SK-N-MC (cell line): ENCODE measurements around the gene PDIA4.
"Not testable (repeated sequence)": the region's sequence is repeated elsewhere in the genome, so short reads cannot be mapped to it uniquely, and the experiment has no call there.

Experiments
- DNase-seq: peaks from one replicate; pipeline ENCODE4 v3.0.0-alpha.2; 2011; ENCODE audit warnings: low read depth, low spot score
- H3K27ac ChIP-seq: fragments of 200-600 bp; sonication (generic); 2 replicates; pipeline ENCODE4 v1.5.1; 2016; ENCODE audit warnings: mixed run types
- H3K36me3 ChIP-seq: fragments of 200-600 bp; sonication (generic); 2 replicates; pipeline ENCODE4 v1.6.1; 2017; ENCODE audit warnings: antibody characterized with exemption, low read length, mixed read lengths; ENCODE audit not compliant: insufficient read depth
- H3K4me3 ChIP-seq: fragments of 200-600 bp; sonication (generic); 2 replicates; pipeline ENCODE4 v1.5.1; 2016
- H3K9ac ChIP-seq: fragments of 200-600 bp; sonication (generic); 2 replicates; pipeline ENCODE4 v1.8.0; 2017; ENCODE audit warnings: mixed run types, mixed read lengths; ENCODE audit not compliant: insufficient read length
- H3K9me3 ChIP-seq: fragments of 200-600 bp; sonication (generic); 2 replicates; pipeline ENCODE4 v1.6.1; 2017; ENCODE audit warnings: low read depth, mild to moderate bottlenecking, antibody characterized with exemption, low read length, moderate library complexity, mixed read lengths
- EZH2 ChIP-seq: fragments of 200-600 bp; sonication (generic); IDR thresholded peaks from one replicate; pipeline ENCODE4 v1.6.1; 2017; ENCODE audit warnings: antibody characterized with exemption
- FOXP2 ChIP-seq: optimal IDR thresholded peaks from 2 replicates; pipeline ENCODE3; 2011; ENCODE audit warnings: mild to moderate bottlenecking, moderate library complexity; ENCODE audit not compliant: insufficient read depth; ENCODE audit errors: extremely low read length, control extremely low read depth
- POLR2AphosphoS5 ChIP-seq: IDR thresholded peaks from 2 replicates; pipeline ENCODE4 v1.6.1; 2012; ENCODE audit warnings: mild to moderate bottlenecking, low read depth, low read length, borderline replicate concordance

The PDIA4 gene

DNA sequence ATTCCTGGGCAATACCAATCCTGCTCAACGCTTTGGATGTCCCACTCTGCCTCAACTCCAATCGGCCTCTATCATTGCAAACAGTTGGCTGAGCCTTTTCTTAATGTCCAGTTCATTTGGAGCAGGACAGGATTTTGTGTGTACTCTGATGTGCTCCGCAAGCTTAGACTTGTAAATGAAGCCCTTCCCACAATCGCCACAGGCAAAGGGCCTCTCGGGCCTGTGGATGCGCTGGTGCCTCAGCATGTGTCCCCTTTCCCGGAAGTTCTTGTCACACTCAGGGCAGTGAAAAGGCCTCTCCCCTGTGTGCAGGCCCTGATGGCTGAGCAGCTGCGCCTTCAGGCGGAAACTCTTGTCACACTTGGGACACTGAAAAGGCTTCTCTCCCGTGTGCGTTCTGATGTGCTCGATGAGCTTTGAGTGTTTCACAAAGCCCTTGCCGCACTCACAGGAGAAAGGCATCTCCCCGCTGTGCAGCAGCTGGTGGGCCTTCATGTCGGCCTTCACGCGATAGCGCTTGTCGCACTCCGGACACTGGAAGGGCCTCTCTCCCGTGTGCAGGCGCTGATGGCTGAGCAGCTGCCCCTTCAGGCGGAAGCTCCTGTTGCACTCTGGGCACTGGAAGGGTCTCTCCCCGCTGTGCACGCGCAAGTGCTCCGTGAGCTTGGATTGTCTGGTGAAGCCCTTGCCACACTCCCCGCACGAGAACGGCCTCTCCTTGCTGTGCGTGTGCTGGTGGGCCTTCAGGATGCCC lies 42.2 kb upstream of the PDIA4 start:
- DNase-seq: no peak
- TF ChIP-seq POLR2AphosphoS5 (no peak), FOXP2 (no peak), EZH2 (no peak)
- H3K9ac ChIP-seq: no peak overlapping the region
- H3K4me3 ChIP-seq: no peak overlapping the region
- H3K36me3 ChIP-seq: peaks cover 44% of the 10 kb centered on the region
- H3K27ac ChIP-seq: no peak overlapping the region; the same call in 1 of the 2 replicates
- no peaks in the 10 kb centered on the region for H3K9me3 ChIP-seq

DNA sequence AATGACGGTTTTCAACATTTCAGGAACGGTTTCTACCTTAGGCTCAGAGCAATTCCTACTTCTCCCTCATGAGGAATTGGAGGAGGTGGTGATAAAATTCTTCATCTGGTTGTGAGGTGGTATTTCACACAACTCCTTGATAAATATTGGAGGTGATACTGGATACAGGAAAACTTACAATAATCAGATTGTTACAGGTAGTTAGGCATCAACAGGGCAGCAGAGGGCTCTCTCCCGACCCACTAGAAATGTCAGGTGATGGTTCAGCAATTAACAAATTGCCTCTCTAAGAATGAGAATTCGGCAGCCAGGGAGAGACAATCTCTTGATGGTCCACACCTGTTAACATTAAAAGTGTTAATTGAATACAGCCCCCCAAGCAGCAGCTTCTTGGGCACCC lies 39.6 kb upstream of the PDIA4 start:
- Histone ChIP-seq H3K4me3 (no peak overlapping the region), H3K9me3 (no peaks in the 10 kb centered on the region), H3K27ac (no peak overlapping the region), H3K36me3 (peaks cover 32% of the 10 kb centered on the region), H3K9ac (no peak overlapping the region)
- TF ChIP-seq POLR2AphosphoS5 (no peak), EZH2 (no peak), FOXP2 (no peak)
- no peak for DNase-seq

DNA sequence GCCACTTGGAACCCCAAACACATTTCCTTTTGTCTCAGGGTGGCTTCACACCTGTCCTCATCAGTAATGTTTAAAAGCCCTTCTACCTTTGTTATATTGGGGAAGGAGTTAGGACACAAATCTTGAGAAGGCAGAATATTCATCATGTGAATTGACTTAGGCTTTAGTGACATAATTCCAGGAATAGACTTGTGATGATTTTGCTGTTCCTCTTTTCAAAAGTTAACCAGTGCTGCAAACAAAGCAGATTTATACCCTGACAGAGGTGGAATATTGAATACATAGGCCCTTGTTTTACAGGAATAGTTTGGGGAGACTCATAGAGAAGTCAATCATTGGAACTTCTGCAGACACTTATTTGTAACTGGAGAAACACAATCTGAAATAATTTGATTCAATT lies 35.2 kb upstream of the PDIA4 start:
- Histone ChIP-seq H3K9ac (no peak overlapping the region), H3K36me3 (0 out of 2 replicates have a peak, but pooled peaks cover 3% of the 10 kb centered on the region), H3K4me3 (no peak overlapping the region), H3K27ac (0 out of 2 replicates have a peak overlapping the region, but pooled peaks have one; percentile 65), H3K9me3 (no peaks in the 10 kb centered on the region)
- no peak for DNase-seq
- no peak for TF ChIP-seq EZH2
- TF ChIP-seq POLR2AphosphoS5: no peak
- TF ChIP-seq FOXP2: no peak

DNA sequence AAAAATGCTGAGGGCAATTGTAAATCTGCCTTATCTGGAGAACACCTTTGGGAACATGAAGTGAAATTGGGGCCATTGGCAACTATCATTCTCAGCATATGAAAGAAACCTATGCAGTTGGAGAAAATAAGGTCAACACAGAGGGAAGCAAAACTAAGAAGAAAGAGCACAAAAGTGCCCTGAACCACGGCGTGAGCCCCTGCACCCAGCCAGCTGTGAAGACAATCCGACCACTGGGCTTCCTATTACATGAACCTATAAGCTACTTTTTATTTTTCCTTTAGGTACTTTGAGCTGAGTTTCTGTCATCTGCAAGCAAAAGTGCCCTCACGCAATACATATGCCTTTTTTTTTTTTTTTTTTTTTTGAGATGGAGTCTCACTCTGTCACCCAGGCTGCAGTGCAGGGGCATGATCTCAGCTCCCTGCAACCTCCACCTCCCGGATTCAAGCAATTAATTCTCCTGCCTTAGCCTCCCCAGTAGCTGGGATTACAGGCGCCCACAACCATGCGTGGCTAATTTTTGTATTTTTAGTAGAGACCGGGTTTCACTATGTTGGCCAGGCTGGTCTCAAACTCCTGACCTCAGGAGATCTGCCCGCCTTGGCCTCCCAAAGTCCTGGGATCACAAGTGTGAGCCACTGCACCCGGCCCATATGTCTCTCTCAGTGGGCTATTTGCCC lies 34.1 kb upstream of the PDIA4 start:
- not testable (repeated sequence) for H3K4me3 ChIP-seq, DNase-seq, H3K9me3 ChIP-seq, H3K9ac ChIP-seq, H3K36me3 ChIP-seq, H3K27ac ChIP-seq

DNA sequence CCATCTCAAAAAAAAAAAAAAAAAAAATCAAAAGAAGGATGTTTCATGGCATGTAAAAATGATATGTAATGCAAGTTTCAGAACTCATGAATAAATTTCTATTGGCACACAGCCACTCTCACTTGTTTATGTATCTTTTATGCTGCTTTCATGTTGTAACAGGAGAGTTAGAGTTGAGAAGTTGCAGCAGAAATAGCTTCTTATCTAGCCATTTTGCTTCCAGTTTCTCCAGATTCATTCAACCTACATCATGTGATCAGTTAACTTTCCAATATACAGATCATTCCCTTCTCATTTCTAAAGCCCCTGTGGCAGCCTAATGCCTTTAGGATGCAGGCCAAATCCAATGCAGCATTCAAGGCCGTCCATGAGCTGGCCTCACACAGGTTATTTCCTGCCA lies 31.9 kb upstream of the PDIA4 start:
- H3K9me3 ChIP-seq: no peaks in the 10 kb centered on the region
- peak; percentile 68 for DNase-seq
- no peak overlapping the region for H3K4me3 ChIP-seq
- peak overlapping the region; percentile 78 for H3K27ac ChIP-seq
- H3K36me3 ChIP-seq: no peaks in the 10 kb centered on the region
- TF ChIP-seq EZH2 (no peak), POLR2AphosphoS5 (no peak), FOXP2 (no peak)
- H3K9ac ChIP-seq: peak overlapping the region; percentile 46

DNA sequence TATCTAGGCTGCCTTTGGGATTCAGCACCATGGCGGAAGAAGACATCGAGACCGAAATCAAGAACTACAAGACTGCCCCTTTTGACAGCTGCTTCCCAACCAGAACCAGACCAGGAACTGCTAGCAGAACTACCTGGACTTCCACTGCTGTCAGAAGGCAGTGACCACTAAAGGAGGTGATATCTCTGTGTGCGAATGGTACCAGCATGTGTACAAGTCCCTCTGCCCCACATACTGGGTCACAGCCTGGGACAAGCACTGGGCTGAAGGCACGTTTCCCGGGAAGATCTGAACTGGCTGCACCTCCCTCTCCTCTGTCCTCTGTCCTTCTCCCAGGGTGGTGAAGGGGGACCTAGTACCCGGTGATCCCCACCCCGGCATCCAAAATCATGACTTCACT lies 25.6 kb upstream of the PDIA4 start:
- no peaks in the 10 kb centered on the region for H3K36me3 ChIP-seq
- H3K4me3 ChIP-seq: no peak overlapping the region
- no peak for DNase-seq
- H3K27ac ChIP-seq: no peak overlapping the region
- H3K9ac ChIP-seq: no peak overlapping the region
- no peaks in the 10 kb centered on the region for H3K9me3 ChIP-seq
- TF ChIP-seq POLR2AphosphoS5 (no peak), EZH2 (no peak), FOXP2 (no peak)

DNA sequence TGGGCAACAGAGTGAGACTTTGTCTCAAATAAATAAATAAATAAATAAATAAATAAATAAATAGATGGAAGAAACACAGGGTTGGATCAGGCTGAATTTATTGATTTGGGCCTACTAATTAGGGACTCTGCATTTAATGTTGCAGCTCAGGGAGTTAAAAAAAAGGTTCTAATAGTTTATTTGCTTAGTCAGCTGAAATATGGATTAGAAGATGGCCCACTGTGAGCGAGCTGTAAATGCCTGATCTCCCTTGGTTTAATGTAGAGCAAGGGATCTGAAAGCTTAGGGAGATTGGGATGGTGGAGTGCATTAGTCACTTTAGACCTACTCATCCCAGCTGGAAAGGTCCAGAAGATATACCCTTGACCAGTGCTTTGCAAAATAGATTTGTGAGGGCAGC lies 25.1 kb upstream of the PDIA4 start:
- no peaks in the 10 kb centered on the region for H3K9me3 ChIP-seq
- H3K27ac ChIP-seq: no peak overlapping the region
- H3K4me3 ChIP-seq: no peak overlapping the region
- H3K9ac ChIP-seq: no peak overlapping the region
- no peak for DNase-seq
- H3K36me3 ChIP-seq: no peaks in the 10 kb centered on the region
- no peak for TF ChIP-seq EZH2
- TF ChIP-seq FOXP2: no peak
- TF ChIP-seq POLR2AphosphoS5: no peak

DNA sequence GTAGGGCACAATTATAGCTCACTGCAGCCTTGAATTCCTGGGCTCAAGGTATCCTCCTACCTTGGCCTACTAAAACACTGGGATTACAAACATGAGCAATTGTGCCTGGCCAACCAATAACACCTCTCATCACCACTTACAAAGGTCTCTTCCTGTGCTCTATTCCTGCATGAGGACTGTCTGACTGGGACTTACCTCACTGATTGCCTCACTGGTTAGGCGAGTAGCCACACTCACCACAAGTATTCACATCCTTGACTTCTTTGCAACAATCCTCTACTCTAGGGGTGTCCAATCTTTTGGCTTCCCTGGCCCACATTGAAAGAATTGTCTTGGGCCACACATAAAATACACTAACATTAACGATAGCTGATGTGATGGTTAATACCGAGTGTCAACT lies 22.6 kb upstream of the PDIA4 start:
- Histone ChIP-seq H3K9ac (no peak overlapping the region), H3K36me3 (no peaks in the 10 kb centered on the region), H3K9me3 (no peaks in the 10 kb centered on the region), H3K4me3 (no peak overlapping the region), H3K27ac (no peak overlapping the region)
- DNase-seq: no peak
- TF ChIP-seq FOXP2: no peak
- no peak for TF ChIP-seq EZH2
- TF ChIP-seq POLR2AphosphoS5: no peak

DNA sequence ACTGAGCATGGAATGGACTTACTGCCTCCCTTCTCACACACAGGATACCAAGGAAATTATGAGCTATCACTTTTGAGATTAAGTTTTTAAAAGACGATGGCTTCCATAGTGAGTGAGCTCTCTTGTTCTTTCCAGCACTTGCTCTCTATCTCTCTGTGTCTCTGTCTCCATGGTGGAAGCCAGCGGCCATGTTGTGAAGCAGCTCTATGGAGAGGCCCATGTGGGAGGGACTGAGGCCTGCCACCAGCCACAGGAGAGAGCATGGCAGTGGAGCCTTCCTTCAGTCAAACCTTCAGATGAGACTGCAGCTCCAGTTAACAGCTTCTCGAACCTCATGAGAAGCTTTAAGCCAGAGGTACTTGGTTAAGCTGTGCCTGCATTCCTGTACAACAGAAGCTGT lies 20.5 kb upstream of the PDIA4 start:
- no peak overlapping the region for H3K4me3 ChIP-seq
- TF ChIP-seq FOXP2 (no peak), EZH2 (no peak), POLR2AphosphoS5 (no peak)

More for the DNA sequence above, 20.5 kb upstream of the PDIA4 start:
- no peak for DNase-seq
- Histone ChIP-seq H3K9me3 (no peaks in the 10 kb centered on the region), H3K9ac (no peak overlapping the region), H3K27ac (no peak overlapping the region), H3K36me3 (no peaks in the 10 kb centered on the region)
